Measurements from ENCODE around the gene CDH13. TPM values are rescaled to one million over a fixed set of nuclear protein-coding genes. Genes with fewer than 3 reads are reported as not detected.

CDH13 gene
- total and polyA plus RNA-seq, 2 donors (not counting 3 experiments of a cell fraction or from before 2014, with no cell fraction given), result 96.6 to 124 TPM

GRCh38 chr16:83453977-83454376, 827.2 kb downstream of the CDH13 start:
- CTCF ChIA-PET, result no interaction called here
- Histone ChIP-seq H3K27ac (ENCODE audit: insufficient read depth, low read depth, low read length) (no peak overlapping the region), H3K4me2 (ENCODE audit: insufficient read depth, low read length) (no peak overlapping the region), H3K9me3 (replicated peaks; ENCODE audit: control insufficient read depth, insufficient read depth, low read length) (no peaks in the 10 kb centered on the region), H3K79me2 (ENCODE audit: control insufficient read depth, insufficient read depth, low read length) (no peaks in the 10 kb centered on the region), H2AFZ (ENCODE audit: low read depth, low read length) (no peak overlapping the region), H3K36me3 (ENCODE audit: control insufficient read depth in 2 of 2, extremely low read depth in 1 of 2, insufficient read depth in 2 of 2, low read length in 2 of 2) (no peaks in the 10 kb centered on the region), H3K9ac (replicated peaks; ENCODE audit: extremely low read depth, insufficient read depth, low read length) (no peak overlapping the region), H3K27me3 (ENCODE audit: control insufficient read depth in 2 of 2, insufficient read depth in 2 of 2, low read length in 2 of 2) (no peaks in the 10 kb centered on the region), H4K20me1 (replicated peaks; ENCODE audit: control insufficient read depth, extremely low read depth, insufficient read depth, low read length) (no peaks in the 10 kb centered on the region), H3K9me1 (replicated peaks; ENCODE audit: control insufficient read depth, extremely low read depth, insufficient read depth, low read length) (no peaks in the 10 kb centered on the region), H3K4me3 (replicated peaks in 1 of 3; ENCODE audit: insufficient read depth in 1 of 3, low read depth in 1 of 3, low read length in 3 of 3) (no peak overlapping the region), H3K4me1 (ENCODE audit: control insufficient read depth, extremely low read depth, insufficient read depth, low read length) (no peaks in the 10 kb centered on the region)
- POLR2A ChIA-PET, result no interaction called here
- dilution Hi-C loops (cut with MboI; ENCODE audit: extremely low pct_ligation_motif_present, low sequenced_read_pairs), result no loop called here
- no peak for DNase-seq (ENCODE audit: low read depth, low spot score)
- TF ChIP-seq POLR2A (IDR thresholded peaks at IDR 0.05; ENCODE audit: low read depth, low read length) (no peak), GATA2 (IDR thresholded peaks at IDR 0.05; ENCODE audit: insufficient read depth, insufficient read length, low read depth, low read length) (no peak), MYC (IDR thresholded peaks at IDR 0.05; ENCODE audit: low read depth, low read length) (no peak)
- BruUV-seq (replicated peaks), result no TSS peak
- FAIRE-seq, result no peak
- intact Hi-C loops (cut with micrococcal nuclease), result no loop called here

DNA sequence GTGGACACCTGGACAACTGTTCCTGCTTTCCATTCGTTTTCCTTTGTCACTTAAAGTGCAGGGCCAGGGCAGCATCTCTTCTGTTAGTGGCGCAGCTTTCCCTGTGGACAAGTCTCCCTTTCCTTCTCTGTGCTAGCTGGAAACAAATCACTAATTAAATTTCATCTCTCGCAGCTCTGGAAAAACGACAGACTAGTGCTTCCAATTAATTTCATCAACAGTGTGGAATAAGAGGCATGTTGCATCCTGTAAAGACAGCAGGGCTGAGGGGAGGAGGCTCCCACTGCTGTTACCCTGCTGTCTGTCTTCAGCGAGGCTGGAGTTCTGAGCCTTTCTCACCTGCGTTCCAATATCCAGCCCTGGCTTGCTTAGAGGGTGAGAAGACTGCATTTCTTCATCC, 828.9 kb downstream of the CDH13 start:
- TF ChIP-seq JUN (IDR thresholded peaks at IDR 0.05; ENCODE audit: borderline replicate concordance, insufficient read depth, insufficient read length, low read depth) (no peak), POLR2A (IDR thresholded peaks at IDR 0.05; ENCODE audit: low read depth, low read length) (no peak), FOS (IDR thresholded peaks at IDR 0.05; ENCODE audit: borderline replicate concordance, insufficient read depth, low read length) (no peak), GATA2 (IDR thresholded peaks at IDR 0.05; ENCODE audit: insufficient read depth, insufficient read length, low read depth, low read length) (no peak), MYC (IDR thresholded peaks at IDR 0.05; ENCODE audit: low read depth, low read length) (no peak), EZH2 (IDR thresholded peaks at IDR 0.05; ENCODE audit: borderline replicate concordance, low read depth, low read length, severe bottlenecking) (no peak), POLR2AphosphoS5 (IDR thresholded peaks at IDR 0.05; ENCODE audit: insufficient read depth, low read depth, low read length) (no peak), CTCF (IDR thresholded peaks at IDR 0.05; ENCODE audit: extremely low read depth in 1 of 2, insufficient read depth in 1 of 2, low read depth in 1 of 2, low read length in 2 of 2) (no peak), MAX (IDR thresholded peaks at IDR 0.05; ENCODE audit: insufficient read depth, insufficient read length) (no peak)
- dilution Hi-C loops (cut with MboI; ENCODE audit: extremely low pct_ligation_motif_present, low sequenced_read_pairs) (no loop called here), intact Hi-C loops (cut with micrococcal nuclease) (no loop called here)
- no peak overlapping the region for H3K9ac ChIP-seq (replicated peaks; ENCODE audit: extremely low read depth, insufficient read depth, low read length)
- no peak for FAIRE-seq
- H3K27me3 ChIP-seq (ENCODE audit: control insufficient read depth in 2 of 2, insufficient read depth in 2 of 2, low read length in 2 of 2), result no peaks in the 10 kb centered on the region
- ChIA-PET POLR2A (no interaction called here), CTCF (interaction anchor here (0.8 to 1.5 kb wide), 2 partner anchors 9 to 341 kb away, joined by 3 to 6 read pairs; no protein-coding TSS in a partner anchor)
- no peak overlapping the region for H2AFZ ChIP-seq (ENCODE audit: low read depth, low read length)
- H3K9me3 ChIP-seq (replicated peaks; ENCODE audit: control insufficient read depth, insufficient read depth, low read length), result no peaks in the 10 kb centered on the region
- H4K20me1 ChIP-seq (replicated peaks; ENCODE audit: control insufficient read depth, extremely low read depth, insufficient read depth, low read length), result no peaks in the 10 kb centered on the region
- no TSS peak for BruUV-seq (replicated peaks)
- no peaks in the 10 kb centered on the region for H3K79me2 ChIP-seq (ENCODE audit: control insufficient read depth, insufficient read depth, low read length)
- DNase-seq (ENCODE audit: low read depth, low spot score), result no peak
- H3K4me3 ChIP-seq (replicated peaks in 1 of 3; ENCODE audit: insufficient read depth in 1 of 3, low read depth in 1 of 3, low read length in 3 of 3), result no peak overlapping the region
- no peak overlapping the region for H3K4me2 ChIP-seq (ENCODE audit: insufficient read depth, low read length)
- H3K36me3 ChIP-seq (ENCODE audit: control insufficient read depth in 2 of 2, extremely low read depth in 1 of 2, insufficient read depth in 2 of 2, low read length in 2 of 2), result no peaks in the 10 kb centered on the region
- no peaks in the 10 kb centered on the region for H3K9me1 ChIP-seq (replicated peaks; ENCODE audit: control insufficient read depth, extremely low read depth, insufficient read depth, low read length)
- H3K4me1 ChIP-seq (ENCODE audit: control insufficient read depth, extremely low read depth, insufficient read depth, low read length), result no peaks in the 10 kb centered on the region
- no peak overlapping the region for H3K27ac ChIP-seq (ENCODE audit: insufficient read depth, low read depth, low read length)

Measured in endothelial cell of umbilical vein (primary cell).